Fibroblast of skin of right quadriceps (primary cell): ENCODE measurements around the gene SMG6.
"Not testable (repeated sequence)": the region's sequence is repeated elsewhere in the genome, so short reads cannot be mapped to it uniquely, and the experiment has no call there.

ENCODE experiments used
- DNase-seq: peaks from one replicate; pipeline ENCODE4 v3.0.0-alpha.2; 2013

The SMG6 gene

GRCh38 chr17:2174468-2175293 is 128.9 kb downstream of the SMG6 start:
- peak; percentile 94 for DNase-seq

DNA sequence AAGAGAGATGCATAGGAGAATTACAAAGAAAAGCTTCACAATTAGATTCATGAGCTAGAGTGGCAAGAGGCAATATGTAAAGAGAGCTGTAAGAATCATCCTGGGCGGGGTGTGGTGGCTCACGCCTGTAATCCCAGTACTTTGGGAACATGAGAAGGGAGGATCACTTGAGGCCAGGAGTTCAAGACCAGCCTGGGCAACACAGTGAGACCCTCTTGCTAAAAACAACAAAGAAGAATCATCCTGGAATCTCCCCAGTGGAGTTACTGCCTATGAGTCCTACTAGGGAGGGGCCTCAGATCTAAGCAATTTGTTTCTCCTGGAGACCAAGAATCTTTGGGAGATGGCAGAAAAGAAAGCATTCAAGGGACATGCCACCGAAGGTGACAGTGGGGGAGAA is 129.6 kb downstream of the SMG6 start:
- DNase-seq = no peak

DNA sequence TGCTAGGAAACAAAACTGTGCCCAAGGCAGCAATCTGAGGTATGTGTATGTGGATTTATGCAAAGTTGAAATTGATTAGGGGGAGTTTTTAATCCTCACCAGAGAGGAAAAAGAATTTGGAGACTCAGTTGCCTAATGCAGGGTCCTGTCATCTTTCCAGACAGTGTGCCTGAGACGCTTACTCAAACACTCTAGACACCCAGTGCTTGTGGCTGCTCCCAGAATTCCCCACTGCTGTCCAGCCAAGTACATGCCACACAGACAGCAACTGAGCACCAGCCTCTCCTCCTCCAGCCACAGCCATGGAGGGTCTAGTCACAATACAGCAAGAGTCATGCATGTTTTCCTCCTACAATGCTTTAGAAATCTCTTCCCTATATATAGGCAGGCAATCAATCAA is 130.6 kb downstream of the SMG6 start:
- DNase-seq = peak; percentile 48

DNA sequence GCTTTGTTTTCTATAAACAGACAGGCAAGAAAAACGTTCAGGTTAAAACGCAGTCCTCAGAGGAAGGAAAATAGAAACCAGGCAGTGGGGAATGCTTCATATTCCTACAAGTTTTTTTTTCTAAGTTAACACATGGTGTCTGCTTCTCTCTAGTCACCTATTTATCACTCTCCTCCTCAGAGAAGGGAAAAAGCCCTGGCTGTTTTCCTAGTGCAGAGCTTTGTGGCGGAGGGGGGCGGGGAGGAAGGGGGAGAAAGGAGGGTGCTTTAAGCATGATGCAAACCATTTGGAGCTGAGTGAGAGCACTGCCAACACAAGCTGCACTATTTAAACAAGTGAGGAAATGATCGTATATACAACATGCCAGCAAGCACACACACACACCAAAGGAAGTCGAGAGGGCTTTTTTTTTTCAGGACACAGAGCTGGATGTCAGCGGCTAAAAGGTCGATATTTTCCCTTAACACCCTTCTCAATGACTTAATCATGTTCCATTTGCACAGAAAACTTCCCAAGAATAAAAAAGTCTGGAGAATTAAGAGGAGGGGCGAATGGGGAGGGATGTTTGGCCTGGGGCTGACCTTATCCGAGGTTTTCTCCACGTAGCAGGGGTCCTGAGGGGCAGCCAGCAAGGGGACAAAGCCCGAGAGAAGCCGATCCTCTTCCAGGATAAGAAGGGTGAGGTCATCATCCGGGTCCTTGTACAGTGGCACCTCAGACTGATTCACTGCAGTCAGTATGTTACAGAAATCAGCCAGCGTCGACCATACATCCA is 131.3 kb downstream of the SMG6 start:
- DNase-seq = peak; percentile 99

DNA sequence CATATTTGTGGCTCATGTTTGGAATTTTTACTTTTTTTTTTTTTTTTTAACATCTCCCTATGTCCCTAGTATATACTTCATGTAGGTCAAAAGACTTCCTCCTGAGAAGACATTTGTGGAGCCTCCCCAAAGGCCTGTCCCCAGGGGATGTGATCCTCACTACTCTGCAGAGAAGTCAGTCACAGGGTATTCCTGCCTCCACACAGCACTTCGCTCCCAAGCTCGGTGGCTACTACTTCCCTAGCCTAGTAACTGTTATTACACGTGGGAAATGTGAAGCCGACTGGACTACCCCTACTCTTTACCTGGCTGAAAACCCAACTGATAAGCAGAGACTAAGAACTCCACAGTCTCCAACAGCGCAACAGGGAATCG is 131.9 kb downstream of the SMG6 start:
- peak; percentile 50 for DNase-seq

DNA sequence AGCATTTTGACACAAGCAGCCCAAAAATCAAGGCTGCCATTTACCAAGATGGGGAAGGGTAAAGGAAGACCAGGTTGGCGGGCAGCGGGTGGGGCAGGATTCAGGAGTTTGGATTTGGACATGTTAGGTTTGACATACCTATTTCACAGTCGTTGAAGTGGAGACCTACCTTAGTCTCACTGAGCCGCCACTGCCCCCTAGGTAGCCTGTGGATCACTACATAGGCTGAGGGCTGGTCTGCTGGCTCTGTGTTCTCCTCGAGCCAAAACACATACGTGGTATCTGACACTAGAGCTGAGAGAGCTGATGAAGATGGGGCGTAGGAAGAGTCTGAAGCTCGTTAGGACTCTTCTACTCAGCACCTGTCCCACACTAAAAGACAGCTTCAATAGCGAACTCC is 133.6 kb downstream of the SMG6 start:
- no peak for DNase-seq

- DNase-seq = not testable (repeated sequence)
Observed at GRCh38 chr17:2165723-2166122, 137.9 kb downstream of the SMG6 start.

DNA sequence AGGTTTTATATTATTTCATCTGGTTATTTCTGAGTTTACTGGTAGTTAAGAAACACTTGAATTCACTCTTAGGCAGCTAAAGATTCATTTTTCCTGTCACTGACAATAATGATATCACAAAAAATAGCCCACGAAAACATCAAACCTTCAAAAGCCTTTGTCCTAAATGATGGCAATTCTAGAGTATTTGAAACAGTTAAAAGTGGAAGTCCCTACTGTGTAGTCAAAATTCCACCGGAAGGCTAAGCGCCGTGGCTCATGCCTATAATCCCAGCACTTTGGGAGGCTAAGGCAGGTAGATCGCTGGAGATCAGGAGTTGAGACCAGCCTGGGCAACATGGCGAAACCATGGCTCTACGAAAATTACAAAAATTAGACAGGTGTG is 145.2 kb downstream of the SMG6 start:
- no peak for DNase-seq

GRCh38 chr17:2157675-2158395 is 145.8 kb downstream of the SMG6 start:
- peak; percentile 93 for DNase-seq

DNA sequence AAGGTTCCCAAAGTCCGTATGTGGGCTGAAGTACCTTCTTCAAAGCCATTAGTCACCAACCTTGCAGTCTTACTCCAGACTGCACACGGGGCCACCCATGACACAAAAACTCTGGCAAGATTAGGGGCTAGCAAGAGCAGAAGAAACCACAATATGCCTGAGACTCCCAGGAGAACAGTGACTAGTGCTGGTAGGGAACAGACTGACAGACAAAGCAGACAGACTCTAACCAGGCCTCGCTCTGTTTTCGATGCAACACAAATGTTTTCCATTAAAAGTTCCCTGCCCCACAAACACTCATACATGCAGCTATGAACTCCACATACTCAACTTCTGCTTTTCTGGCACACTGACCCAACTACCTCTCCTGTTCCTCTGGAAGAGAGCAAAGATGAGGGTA is 146.5 kb downstream of the SMG6 start:
- peak; percentile 92 for DNase-seq

DNA sequence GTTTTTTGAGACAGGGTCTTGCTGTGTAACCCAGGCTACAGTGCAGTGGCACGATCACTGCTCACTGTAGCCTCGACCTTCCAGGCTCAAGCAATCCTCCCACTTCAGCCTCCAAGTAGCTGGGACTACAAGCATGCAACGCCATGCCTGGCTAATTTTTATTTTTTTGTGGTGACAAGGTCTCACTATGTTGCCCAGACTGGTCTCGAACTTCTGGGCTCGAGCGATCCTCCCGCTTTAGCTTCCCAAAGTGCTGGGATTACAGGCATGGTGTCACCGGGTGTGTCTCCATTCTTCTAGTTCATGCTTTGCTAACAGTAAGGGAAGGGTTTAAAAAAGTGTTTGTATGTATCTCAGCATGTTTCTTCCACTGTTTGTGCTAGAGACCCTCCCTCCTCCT is 146.9 kb downstream of the SMG6 start:
- DNase-seq = no peak

GRCh38 chr17:2155573-2155972 is 148.0 kb downstream of the SMG6 start:
- DNase-seq = no peak

- DNase-seq = no peak
Observed at GRCh38 chr17:2151358-2152033, 152.1 kb downstream of the SMG6 start.

DNA sequence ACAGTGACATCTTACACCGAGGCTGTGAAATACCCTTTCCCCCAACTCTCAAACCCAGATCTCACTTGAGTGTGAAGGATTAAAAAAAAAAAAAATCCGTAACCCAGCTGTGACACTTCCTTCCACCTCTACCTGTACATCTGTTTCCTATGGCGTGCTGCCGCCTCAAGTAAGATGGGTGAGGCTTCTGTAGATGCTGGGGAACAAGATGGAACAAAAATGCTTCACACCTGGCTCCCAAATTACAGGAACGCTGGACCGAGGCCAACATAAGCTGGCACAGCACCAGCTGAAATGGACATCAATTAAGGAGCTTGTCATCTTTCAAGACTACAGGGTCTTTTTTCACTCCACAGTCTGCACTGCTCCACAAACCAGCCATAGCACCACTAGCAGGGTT is 152.8 kb downstream of the SMG6 start:
- no peak for DNase-seq

GRCh38 chr17:2149934-2150333 is 153.7 kb downstream of the SMG6 start:
- no peak for DNase-seq

GRCh38 chr17:2146132-2146871 is 157.3 kb downstream of the SMG6 start:
- no peak for DNase-seq

- DNase-seq = no peak
Observed at GRCh38 chr17:2144701-2145100, 158.9 kb downstream of the SMG6 start.

DNA sequence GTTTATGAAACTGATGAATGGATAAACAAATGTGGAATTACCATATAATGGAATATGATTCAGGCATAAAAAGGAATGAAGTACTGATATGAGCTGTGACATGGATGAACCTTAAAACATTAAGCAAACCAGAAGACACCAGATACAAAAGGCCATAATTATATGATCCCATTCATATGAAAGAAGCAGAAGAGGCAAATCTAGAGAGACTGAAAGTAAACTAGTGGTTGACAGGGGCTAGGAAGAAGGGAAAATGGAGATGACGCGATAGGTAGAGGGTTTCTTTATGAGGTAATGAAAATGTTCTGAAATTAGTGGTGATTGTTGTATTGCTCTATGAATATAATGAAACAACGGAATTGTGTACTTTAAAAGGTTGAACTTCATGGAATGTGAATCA is 160.3 kb downstream of the SMG6 start:
- DNase-seq = no peak

DNA sequence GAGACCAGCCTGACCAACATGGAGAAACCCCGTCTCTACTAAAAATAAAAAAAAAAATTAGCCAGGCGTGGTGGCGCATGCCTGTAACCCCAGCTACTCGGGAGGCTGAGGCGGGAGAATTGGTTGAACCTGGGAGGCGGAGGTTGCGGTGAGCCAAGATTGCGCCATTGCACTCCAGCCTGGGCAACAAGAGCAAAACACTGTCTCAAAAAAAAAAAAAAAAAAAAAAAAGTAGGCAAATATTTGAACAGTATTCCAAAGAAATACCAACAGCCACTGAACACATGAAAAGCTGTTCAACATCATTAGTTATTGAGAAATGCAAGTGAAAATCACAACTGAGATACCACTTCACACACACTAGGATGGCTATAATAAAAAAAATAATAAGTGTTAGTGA is 160.9 kb downstream of the SMG6 start:
- not testable (repeated sequence) for DNase-seq

GRCh38 chr17:2140683-2141082 is 162.9 kb downstream of the SMG6 start:
- DNase-seq = no peak

DNA sequence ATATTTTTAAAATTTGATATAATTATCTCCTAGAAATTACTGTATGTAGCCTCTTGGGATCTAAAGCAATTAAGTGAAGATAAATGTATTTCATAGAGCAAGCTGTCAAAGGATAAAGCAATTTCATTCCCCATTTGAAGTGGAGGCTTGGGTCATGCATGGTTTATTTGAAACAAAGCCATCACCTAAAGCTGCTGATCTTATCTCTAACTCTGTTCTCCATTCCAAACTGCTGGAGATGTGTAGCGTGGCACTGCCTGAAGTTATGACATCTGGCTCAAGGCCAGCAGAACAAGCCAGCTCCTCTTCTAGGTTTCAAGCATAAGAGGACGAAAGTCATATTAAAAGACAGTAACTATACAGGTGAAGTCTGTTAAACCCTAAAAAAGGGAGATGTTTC is 164.8 kb downstream of the SMG6 start:
- DNase-seq = peak; percentile 63

- DNase-seq = no peak
Observed at GRCh38 chr17:2138318-2138717, 165.3 kb downstream of the SMG6 start.
